WERI-Rb-1 (cell line): ENCODE data around the gene WRAP73.

Experiments used
- DNase-seq: peaks from one replicate; pipeline ENCODE4 v3.0.0-alpha.2; 2020
- H3K27ac ChIP-seq: fragments of 250-450 bp; sonication (Bioruptor Pico); 2 replicates; pipeline ENCODE4 v1.5.1; 2020; ENCODE audit warnings: mild to moderate bottlenecking, moderate library complexity
- H3K27me3 ChIP-seq: fragments of 250-450 bp; sonication (Bioruptor Pico); 2 replicates; pipeline ENCODE4 v1.5.1; 2021; ENCODE audit warnings: mild to moderate bottlenecking, low read depth, moderate library complexity; ENCODE audit not compliant: insufficient read depth, severe bottlenecking
- H3K36me3 ChIP-seq: fragments of 250-450 bp; sonication (Bioruptor Pico); 2 replicates; pipeline ENCODE4 v1.5.1; 2020; ENCODE audit warnings: mild to moderate bottlenecking, moderate library complexity
- H3K4me3 ChIP-seq: 2 replicates; pipeline ENCODE4 v1.5.1; 2011; ENCODE audit warnings: low read depth, mild to moderate bottlenecking, control low read depth, low read length
- H3K9me3 ChIP-seq: fragments of 250-450 bp; sonication (Bioruptor Pico); 2 replicates; pipeline ENCODE4 v1.5.1; 2021; ENCODE audit warnings: mild to moderate bottlenecking, moderate library complexity; ENCODE audit not compliant: severe bottlenecking
- TF ChIP-seq, protein P1 (sequence below): IDR thresholded peaks from 2 replicates; pipeline ENCODE4 v1.5.1; 2011; ENCODE audit warnings: low read depth, mild to moderate bottlenecking, control low read depth, inconsistent platforms, low read length

The WRAP73 gene, protein sequence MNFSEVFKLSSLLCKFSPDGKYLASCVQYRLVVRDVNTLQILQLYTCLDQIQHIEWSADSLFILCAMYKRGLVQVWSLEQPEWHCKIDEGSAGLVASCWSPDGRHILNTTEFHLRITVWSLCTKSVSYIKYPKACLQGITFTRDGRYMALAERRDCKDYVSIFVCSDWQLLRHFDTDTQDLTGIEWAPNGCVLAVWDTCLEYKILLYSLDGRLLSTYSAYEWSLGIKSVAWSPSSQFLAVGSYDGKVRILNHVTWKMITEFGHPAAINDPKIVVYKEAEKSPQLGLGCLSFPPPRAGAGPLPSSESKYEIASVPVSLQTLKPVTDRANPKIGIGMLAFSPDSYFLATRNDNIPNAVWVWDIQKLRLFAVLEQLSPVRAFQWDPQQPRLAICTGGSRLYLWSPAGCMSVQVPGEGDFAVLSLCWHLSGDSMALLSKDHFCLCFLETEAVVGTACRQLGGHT

DNA sequence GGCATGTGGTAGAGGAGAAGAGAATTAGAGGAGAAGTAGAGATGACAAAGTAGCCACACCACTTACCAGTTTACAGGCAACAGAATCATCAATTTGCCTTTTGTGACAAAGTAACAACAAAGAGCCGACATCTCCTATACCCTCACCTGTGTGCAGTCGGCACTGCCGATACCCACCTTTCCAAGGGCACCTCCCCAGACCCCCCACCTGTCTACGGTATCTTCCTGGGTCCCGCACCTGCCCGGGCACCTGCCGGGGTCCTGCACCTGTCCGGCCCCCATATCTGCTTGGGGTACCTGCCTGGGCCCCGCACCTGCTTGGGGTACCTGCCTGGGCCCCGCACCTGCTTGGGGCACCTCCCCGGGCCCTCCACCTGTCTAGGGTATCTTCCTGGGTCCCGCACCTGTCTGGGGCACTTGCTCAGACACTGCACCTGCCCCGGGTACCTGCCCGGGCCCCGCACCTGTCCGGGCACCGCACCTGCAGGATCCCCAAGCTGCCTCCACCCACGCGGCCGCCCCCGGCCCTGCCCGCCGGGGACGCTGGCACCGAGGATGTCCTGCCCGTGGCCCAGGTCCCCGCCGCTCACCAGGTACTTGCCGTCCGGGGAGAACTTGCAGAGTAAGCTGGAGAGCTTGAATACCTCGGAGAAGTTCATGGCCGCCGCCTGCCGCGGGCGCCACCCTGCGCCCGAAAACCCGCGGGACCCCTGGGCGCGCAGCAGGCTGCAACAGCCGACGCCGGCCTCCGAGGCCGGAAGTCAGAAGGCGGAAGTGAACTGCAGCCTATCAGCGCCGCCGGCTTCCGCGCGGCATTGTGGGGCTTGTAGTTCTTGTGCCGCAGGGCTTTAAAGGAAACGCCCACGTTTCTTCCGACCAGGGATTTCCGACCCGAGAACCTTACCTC, at the start of gene WRAP73:
TSS of gene WRAP73 (minus strand) at position 762 of the 906 bp plus-strand sequence. CDS start at position 658, 104 bp downstream.
- H3K27ac ChIP-seq, result peak within 1 kb of the TSS; percentile 74
- peak within 1 kb of the TSS; percentile 94 for H3K4me3 ChIP-seq
- peaks cover 40% of the 10 kb centered on the region for H3K36me3 ChIP-seq
- TF ChIP-seq, protein P1, sequence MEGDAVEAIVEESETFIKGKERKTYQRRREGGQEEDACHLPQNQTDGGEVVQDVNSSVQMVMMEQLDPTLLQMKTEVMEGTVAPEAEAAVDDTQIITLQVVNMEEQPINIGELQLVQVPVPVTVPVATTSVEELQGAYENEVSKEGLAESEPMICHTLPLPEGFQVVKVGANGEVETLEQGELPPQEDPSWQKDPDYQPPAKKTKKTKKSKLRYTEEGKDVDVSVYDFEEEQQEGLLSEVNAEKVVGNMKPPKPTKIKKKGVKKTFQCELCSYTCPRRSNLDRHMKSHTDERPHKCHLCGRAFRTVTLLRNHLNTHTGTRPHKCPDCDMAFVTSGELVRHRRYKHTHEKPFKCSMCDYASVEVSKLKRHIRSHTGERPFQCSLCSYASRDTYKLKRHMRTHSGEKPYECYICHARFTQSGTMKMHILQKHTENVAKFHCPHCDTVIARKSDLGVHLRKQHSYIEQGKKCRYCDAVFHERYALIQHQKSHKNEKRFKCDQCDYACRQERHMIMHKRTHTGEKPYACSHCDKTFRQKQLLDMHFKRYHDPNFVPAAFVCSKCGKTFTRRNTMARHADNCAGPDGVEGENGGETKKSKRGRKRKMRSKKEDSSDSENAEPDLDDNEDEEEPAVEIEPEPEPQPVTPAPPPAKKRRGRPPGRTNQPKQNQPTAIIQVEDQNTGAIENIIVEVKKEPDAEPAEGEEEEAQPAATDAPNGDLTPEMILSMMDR, result peak; percentile 31; the same call in 1 of the 2 replicates
- DNase-seq, result peak; percentile 89
- H3K27me3 ChIP-seq, result no peaks in the 10 kb centered on the region
- peaks cover 9% of the 10 kb centered on the region for H3K9me3 ChIP-seq

DNA sequence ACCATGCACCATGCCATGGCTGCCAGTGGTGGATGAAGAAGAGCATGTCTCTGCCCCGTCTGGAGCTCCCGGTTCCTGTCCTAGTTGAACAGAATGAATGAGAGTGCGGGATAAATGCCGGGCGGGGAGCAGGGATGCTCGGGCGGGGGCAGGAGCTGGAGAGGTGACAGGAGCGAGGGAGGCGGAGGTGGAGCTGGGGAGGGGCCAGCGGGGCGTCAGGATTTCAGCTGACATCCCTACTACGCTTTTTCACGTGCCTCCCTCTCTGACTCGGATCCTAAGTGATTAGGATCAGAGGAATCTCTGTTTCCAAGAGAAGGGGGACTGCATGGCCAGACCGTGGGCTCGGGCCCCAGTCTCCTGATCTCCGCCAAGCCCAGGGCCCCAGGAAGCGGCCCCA, 49.7 kb upstream of the WRAP73 start:
- Histone ChIP-seq H3K4me3 (no peak overlapping the region), H3K27me3 (no peaks in the 10 kb centered on the region), H3K36me3 (peaks cover 13% of the 10 kb centered on the region), H3K27ac (no peak overlapping the region), H3K9me3 (no peaks in the 10 kb centered on the region)
- no peak for DNase-seq
- TF ChIP-seq, protein P1, result no peak

DNA sequence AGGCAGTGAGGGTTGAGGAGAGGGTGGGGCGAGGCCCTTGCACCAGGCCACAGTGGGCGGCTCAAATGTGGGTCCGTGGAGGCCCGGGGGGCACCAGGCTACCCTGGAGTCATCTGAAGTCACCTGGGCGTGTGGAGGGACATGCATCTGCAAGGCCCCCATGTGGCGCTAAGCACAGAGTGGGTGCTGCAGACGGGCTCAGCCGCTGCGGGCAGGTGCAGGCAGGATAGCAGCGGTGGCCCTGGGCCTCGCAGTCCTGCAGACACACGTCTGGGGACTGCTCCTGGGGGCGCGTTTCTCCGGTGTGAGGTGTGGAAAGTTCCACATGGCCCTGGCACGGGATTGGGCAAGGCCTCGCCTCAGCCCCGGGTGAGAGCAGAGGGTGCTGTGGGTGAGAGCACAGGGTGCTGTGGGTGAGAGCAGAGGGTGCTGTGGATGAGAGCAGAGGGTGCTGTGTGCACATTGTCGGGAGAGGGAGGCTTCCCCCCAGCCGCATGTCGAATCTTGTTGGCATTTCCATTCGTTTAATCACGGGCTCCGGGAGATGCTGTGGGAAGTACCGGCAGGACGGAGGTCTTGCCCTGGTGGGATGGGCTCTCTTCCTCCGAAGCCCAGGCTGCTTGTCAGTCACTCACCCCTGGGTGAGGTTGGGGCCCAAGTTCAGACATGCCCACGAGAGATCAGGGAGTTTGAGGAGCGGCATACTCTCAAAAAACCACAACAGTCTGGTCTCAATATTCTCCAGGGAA, 48.9 kb upstream of the WRAP73 start:
- Histone ChIP-seq H3K9me3 (no peaks in the 10 kb centered on the region), H3K36me3 (peaks cover 13% of the 10 kb centered on the region), H3K27ac (no peak overlapping the region), H3K27me3 (no peaks in the 10 kb centered on the region), H3K4me3 (no peak overlapping the region)
- TF ChIP-seq, protein P1, result no peak
- no peak for DNase-seq

DNA sequence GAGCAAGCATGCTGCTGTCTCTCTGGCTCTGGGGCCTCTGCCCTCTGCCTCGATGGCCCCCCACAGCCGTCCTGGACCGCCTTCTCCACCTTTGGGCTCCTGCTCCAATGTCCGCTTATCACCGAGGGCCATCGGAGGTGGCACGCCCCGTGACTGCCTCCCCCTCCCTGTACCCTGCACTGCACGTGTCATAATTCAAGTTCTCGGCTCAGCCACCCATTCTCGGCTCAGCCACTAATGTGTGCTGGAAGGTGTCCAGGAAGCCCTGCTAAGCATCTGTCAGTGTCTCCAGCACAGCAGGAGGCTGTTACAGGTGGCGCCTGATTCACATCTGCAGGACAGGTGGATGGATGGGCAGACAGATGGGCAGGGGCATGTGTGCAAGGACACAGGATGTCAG, 47.9 kb upstream of the WRAP73 start:
- no peak for DNase-seq
- H3K9me3 ChIP-seq, result peaks cover 4% of the 10 kb centered on the region

DNA sequence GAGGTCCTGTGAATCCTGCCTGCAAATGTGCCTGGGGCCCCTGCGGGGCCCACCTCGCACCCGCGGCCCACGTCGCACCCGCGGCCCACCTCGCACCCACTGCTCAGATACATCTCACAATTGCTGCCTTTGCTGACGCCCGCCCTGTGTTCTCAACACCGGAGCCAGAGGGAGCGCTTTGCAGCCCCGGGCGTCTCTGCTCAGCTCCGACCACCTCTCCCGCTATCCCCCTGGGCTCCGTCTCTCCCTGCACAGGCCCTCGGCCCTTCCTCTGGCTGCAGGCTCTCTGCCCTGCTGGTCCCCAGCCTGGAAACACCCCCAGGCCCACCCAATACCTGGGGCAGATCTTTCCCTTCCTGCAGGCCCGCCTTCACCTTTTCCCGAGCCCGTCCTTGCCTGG, 47.2 kb upstream of the WRAP73 start:
- Histone ChIP-seq H3K36me3 (peaks cover 13% of the 10 kb centered on the region), H3K27ac (no peak overlapping the region), H3K4me3 (no peak overlapping the region), H3K27me3 (no peaks in the 10 kb centered on the region), H3K9me3 (peaks cover 4% of the 10 kb centered on the region)
- DNase-seq, result no peak
- TF ChIP-seq, protein P1, result no peak

More for the DNA sequence above, 47.9 kb upstream of the WRAP73 start:
- H3K4me3 ChIP-seq, result no peak overlapping the region
- peaks cover 13% of the 10 kb centered on the region for H3K36me3 ChIP-seq
- no peak overlapping the region for H3K27ac ChIP-seq
- TF ChIP-seq, protein P1, result no peak
- no peaks in the 10 kb centered on the region for H3K27me3 ChIP-seq
